RKO (cell line): Measurements from ENCODE around the gene RNASE7.
A peak's percentile ranks its signal among the peaks of the same experiment; 100 is the strongest.
"Not testable (repeated sequence)": the region's sequence is repeated elsewhere in the genome, so short reads cannot be mapped to it uniquely, and the experiment has no call there.

Experiments
- DNase-seq: peaks from one replicate; pipeline ENCODE4 v3.0.0-alpha.2; 2016; ENCODE audit warnings: low spot score

RNASE7 gene, protein sequence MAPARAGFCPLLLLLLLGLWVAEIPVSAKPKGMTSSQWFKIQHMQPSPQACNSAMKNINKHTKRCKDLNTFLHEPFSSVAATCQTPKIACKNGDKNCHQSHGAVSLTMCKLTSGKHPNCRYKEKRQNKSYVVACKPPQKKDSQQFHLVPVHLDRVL

DNA sequence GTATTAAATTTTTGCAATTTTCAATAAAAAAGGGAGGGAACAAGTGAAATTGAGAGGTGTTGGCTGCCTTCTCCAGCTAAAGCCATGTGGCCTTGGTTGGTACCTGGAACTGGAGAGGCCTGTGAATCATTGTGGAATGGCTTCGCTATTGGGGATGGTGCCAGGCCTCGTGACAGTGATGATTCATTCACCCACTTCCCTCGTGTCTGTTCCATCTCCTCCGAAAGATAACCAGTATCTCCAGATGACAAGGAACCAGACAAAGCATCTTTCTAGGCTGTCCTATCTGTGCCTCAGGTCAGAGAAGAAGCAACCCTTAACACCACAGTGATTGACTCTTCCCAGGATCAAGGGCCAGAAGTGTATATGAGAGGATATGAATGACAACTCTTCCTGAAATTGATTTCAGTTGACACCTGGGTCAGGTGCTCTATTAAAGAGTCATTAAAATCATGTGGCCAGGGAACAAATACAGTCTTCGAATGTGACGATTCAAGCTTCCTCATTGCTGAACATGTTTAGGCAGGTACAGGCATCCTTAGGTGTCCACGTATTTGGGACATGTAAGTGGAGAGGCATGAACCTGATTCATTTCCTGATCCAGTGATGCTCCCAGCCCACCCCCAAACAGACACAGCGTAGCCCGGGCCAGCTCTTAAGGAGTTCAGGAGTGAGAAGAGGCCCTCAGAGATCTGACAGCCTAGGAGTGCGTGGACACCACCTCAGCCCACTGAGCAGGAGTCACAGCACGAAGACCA lies at the start of gene RNASE7:
TSS of gene RNASE7 (plus strand) at position 687 of the 758 bp plus-strand sequence. CDS start 631 bp downstream, outside the sequence.
- DNase-seq = no peak

DNA sequence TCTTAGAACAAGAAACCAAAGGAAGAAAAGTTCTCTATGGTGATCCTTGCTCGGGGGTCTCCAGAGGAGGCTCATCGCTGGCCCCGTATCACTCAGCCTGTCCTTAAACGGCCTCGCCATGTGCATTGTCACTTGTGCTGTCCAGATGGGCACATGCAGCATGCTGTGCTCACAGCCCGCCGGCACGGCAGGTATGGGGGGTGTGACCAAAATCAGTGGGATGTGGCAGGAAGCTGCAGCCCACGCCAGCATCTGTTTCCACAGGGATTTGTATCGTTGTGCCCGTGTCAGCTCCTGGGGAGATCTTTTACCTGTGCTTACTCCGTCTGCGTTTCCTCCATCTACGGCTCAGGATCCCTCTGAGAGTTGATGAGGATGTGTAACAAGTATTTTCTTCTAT lies 45.6 kb upstream of the RNASE7 start:
- DNase-seq = no peak

DNA sequence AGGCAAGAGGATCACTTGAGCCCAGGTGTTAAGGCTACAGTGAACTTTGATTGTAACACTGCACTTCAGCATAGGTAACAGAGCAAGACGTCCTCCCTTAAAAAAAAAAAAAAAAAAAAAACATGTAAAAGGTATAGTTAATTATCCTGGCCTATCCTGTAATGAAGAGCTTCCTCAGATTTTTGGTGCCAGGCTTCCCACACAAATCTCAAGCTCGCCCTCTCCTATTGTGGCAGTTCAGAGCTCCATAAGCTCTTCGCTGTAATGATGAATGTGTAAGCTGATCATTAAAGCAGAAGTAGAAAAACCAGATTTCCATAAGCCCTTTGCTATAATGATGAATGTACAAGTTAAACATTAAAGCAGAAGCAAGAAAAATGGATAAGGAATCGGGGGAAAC lies 45.0 kb upstream of the RNASE7 start:
- no peak for DNase-seq

DNA sequence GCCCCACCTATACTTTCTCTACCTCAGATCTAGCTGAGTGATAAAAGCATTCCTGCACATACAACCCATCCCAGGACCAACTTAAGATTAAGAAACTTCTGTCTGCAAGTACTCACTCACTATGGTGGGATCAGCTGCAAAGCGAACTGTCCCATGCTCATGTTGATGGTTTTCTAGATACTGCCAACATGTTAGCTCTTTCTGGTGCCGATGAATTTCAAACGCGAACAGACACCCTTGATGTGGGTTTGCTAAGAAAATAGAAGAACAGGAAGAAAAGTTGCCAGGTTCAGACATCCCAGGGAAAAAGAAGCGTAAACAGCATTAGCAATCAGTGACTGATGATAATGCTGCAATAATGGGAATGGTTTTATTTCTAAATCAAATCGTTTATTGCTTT lies 44.6 kb upstream of the RNASE7 start:
- DNase-seq = no peak

DNA sequence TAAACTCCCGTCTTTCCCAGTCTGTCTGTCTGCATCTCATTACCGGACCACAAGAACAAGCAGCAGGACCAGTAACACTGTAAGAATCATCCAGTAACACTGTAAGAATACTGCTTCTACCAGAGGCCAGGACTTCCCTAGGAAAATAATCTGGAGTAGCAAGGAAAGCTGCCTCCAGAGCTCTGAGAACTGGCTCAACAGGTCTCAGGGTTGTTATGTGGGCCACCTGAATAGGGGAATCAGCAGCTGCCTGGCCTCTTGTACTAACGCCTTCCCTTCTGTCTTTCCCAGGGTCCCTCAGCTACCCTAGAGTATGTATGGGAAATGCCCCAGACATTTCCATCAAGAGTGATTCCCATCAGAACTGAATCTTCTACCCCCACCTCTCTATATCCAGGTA lies 44.0 kb upstream of the RNASE7 start:
- DNase-seq = no peak

DNA sequence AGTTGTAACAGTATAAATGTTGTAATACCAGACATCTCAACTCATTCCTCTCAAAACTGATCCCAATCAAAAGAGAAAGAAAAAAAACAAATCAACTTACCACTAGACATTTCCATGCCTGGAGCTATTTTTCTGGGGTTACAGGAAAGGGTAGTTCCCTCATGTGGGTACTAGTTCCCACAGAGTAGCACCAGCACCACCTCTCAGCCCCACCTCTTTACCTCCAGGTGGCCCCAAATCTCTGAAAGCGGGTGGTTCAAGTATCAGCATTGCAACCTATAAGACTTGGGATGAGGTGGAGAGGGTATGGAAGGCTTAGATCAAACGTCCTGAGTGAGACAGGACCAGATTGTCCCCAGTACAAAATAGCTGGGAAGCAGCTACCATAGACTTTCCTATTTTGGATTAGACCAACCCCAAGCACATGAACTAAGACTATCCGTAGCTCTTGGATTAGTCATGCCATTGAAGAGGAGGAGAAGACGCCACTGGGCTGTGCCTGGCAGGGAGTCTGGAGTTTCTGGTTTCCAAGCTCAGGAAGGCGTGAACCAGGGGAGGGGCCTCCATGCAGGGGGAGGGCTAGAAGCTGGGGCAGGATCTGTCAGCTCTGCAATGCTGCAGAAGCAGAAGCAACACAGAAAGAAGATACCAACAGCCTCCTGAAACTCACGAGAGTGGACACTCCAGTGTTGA lies 43.3 kb upstream of the RNASE7 start, which contains the start of gene SLC39A2:
TSS of gene SLC39A2 (plus strand) at position 620 of the 693 bp plus-strand sequence. CDS start 154 bp downstream, outside the sequence.
- DNase-seq = no peak

DNA sequence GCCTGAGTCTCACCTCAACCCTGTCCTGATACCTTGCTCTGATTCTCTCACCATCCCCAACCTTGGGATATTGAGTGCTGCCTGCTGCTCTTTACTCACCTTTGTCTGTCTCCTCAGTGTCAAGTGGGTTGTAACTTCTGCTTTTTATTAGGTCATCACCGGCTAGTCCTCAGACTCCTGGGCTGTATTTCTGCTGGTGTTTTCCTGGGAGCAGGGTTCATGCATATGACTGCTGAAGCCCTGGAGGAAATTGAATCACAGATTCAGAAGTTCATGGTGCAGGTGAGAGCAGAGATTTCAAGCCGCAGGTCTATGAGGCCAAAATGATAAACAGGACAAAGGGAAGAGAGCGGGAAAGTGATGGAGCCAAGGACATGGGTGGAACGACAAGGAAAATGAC lies 42.6 kb upstream of the RNASE7 start:
- DNase-seq = no peak

DNA sequence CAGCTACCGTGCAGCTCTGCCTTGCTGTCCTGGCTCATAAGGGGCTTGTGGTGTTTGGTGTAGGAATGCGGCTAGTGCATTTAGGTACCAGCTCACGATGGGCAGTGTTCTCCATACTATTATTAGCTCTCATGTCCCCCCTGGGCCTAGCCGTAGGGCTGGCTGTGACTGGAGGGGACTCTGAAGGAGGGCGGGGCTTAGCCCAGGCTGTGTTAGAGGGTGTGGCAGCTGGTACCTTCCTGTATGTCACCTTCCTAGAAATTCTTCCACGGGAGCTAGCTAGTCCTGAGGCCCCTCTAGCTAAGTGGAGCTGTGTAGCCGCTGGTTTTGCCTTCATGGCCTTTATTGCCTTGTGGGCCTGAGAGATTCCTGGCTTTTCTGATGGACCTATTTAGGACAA lies 40.9 kb upstream of the RNASE7 start:
- DNase-seq = no peak

DNA sequence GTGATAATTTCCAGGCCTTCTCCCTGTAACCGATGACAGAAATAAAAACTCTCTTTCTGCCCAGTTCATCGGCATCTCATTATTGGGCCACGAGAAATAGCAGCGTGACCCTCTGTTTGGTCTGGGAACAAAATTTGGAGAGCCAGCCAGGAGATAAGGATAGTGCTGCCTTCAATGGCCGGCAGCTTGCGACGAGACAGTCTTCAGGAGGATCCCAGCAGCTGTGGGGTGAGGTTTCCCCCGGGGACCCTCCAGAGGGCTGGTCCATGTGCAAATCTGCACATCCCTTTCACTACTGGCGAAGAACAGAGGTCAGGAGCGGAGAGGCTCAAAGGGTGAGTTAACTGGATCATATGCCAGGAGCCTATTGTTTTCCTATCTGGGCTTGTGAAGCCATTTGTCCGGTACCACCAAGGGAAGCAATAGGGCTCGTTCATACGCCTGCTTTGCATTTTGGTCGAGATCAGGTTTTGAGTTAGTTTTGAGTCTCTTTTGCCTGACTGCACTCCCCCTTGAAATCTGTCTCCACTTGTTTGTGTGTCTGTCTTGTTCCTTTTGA lies 38.3 kb upstream of the RNASE7 start:
- DNase-seq = no peak

DNA sequence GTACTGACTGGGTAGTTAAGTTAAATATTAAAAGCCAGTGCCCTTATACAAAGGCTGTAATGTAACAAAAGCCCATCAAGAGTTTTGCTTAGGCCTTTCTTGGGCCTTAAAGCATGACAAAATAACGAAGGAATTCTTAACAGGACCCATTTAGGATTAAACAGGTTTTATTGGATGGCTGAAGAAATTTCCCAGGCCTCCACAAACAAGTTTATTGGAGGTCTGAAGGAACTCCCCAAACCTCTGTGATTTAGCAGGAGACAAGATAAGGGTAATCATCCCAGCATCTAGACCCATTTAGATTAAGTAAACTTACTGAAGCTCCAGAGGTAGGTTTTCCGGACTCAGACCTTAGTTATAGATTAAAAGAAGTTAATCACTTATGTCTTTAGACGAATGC lies 32.4 kb upstream of the RNASE7 start:
- DNase-seq = not testable (repeated sequence)

DNA sequence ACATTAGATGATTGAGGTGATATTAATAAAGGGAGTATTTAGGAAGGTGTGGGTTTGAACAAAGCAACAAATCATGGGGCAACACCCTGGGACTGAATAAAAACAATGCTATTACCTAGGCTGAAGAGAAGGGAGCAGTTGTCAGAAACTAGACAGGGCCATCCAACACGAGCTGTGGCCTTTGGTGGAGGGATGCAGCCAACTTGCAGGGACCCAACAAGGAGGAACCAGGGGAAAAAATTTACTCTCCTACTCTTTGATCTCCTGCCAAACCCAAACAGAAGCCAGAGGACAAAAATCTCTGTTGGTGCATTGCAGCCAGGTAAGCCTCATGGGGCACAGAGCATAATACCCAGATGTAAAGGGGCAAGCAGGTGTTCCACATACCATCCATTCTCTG lies 31.0 kb upstream of the RNASE7 start:
- DNase-seq = no peak

DNA sequence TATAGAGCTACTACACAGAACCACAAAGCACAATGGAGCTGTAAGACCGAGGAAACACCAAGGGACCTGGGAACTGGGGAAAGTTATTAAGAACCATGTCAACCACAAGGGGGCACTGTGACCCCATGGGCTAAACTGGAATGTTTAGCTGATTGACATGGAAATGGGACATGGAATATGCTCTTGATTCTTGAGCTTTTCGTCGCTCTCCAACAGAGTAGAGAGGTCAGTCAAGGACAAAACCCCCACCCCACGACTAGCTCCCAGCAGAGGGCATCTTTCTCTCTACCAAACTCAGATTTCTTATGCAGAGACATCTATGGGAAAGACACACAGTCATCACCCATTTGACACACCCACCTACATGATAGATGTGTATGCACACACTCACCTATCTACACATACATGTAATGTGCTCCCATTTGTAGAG lies 27.4 kb upstream of the RNASE7 start:
- DNase-seq = peak; percentile 84

DNA sequence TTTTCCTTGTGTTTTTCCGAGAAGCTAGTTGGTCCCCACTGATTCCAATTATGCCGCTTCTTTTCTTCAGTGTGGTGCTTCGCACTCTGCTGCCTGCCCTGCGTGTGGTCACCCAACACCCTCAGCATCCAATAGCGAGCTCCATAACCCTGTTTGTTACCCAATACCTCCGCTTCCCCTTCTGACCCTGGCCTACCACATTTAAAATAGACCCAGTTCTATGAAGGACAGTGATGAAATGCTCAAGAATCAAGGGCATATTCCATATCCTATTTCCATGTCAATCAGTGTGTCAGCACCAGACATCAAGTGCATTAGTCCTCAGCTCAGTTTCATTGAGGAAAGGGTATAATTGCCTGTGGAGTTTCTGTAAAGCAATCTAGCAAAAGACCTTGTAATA lies 26.9 kb upstream of the RNASE7 start:
- DNase-seq = no peak

DNA sequence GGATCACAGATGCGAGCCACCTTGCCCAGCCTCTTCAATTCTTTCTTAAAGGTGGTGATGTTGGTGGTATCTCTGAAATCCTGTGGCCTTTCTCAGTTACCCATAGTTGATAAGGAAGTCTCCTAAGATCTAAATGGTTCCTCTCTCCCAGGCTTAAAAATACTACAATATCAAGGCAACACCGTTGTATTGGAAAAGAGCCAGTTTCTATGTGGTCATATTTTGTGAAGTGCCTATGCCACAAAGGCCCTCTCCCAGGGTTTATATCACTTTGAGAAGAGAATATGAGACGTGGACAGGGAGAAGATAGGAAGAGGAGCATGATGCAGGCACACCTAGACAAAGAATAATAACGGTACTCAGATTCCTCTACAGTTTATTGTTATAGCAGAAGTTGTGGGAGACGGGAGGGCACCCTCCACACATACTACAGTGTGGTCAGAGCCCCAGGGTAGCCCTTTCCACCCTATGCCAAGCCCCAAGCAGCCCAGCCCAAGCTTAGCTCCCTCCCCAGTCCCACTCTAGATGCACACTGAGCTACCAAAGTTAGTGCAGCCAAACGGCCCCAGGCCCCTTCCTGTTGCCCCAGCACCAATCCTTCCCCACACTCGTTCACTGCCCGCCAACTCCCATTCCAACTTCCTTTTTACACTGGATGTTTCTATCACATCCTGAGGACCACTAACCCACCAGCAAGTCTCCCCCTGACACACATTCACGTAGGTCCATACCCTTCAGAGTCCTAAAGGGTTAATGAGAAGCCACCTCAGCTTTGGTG lies 25.6 kb upstream of the RNASE7 start:
- DNase-seq = no peak

DNA sequence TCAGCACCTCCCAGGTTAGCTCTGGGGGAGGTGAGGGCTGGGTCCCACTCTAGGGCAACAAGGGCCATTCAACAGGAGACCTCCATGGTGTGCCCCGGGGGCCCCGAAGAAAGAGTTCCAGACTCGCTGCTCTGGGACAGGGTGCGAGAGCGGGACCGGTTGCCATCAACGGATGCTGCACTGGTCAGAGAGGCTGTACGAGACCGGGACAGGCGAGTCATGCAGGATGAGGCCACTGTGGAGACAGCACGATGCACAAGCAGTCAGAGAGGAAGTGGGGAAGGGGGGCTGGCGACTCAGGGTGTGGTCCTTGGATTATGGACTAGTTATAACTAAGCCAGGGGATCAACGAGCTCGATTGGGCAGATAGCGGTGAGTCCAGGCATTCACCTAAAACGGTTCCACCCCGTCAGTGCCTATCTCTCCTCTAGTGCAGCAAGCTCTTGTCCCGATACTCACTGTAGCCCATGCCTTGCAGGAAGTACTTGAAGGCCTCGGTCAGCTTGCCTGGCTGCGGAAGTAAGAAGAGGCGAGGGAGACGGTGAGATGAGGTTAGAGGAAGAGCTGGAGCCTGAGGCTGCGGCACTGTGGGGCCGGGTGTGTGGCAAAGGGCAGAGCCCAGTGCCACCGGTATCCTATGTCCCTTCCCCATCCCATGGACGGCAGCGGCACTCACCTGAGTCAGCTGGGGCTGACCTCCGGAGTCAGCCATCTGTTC lies 24.5 kb upstream of the RNASE7 start:
- DNase-seq = no peak

DNA sequence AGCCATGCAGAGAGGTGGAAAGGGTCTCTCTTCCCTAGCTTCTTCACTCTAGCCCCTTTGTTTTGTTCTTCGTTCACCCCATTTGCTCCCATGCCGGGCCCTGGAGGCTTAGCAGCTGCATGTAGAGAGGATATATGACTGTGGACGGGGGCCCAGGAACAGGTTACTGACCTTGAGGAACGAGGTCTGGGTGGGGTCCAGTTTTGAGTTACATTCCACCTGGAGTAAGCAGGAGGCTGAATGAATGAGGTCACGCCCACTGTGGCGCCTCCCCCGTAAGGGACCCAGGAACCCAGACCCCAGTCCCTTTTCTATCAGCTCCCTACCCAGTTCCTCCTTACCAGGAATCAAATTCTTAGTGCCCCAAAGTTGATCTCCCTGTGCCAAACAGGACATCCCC lies 23.9 kb upstream of the RNASE7 start:
- DNase-seq = no peak

DNA sequence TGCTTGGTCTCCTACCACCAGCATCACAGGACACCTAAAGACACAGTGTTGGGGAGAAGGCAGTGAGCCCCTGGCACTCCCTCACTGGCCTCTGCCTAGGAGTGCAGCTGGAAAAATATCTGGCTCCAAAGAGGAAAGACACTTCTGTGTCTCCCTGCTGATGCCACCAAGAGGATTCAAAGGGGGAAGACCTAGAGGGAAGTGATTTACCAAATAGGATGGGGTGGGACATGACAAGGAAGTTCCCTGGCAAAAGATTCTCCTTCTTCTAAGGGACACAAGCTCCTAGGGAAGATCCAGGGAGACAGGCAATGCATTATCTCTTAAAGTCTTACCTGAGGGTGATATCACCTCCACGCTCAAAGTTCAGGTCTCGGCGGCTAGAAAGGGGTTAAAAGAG lies 23.4 kb upstream of the RNASE7 start:
- no peak for DNase-seq

DNA sequence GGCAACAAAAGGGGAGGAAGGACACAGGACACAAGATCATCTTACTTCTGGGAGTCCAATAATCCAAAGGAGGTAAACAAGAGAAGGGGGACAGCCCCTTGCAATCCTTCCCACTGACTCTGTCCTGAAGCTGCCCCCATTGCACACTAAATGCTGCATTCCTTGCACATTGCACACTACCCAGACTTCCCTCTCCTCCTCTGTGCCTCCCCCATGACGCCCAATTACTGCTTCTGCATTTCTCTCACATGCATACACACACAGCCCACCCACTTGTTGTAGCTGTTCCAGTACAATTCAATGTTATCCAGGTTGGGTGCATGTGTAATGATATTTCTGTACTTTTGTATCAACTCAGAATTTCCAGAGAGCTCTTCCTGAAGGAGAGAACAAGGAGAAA lies 22.8 kb upstream of the RNASE7 start:
- no peak for DNase-seq

DNA sequence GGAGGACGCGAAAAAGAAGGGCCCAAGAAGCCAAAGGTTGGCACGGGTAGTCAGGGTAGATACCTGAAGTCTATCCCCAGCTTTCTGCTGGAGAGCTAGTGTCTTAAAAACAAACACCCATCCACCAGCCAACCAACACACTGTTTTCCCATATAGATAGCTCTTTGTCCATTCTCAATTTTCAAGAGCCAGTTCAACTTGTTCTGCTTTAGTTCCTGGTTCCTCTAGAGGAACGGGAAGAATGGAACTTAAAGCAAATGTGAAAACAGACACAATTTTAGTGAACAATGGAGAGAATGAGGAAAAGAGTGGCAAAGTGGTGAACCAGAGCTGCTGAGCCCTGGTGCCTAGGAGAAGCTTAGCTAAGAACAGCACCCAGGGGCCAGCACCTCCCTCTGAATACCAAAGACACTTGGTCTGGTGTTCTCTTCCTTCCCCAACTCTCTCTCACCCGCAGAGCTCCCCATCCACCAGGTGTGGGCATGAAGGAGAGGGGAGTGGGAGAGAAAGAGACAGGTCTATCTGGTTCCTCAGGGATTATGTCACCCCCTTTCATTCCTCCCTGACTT lies 21.1 kb upstream of the RNASE7 start:
- no peak for DNase-seq

DNA sequence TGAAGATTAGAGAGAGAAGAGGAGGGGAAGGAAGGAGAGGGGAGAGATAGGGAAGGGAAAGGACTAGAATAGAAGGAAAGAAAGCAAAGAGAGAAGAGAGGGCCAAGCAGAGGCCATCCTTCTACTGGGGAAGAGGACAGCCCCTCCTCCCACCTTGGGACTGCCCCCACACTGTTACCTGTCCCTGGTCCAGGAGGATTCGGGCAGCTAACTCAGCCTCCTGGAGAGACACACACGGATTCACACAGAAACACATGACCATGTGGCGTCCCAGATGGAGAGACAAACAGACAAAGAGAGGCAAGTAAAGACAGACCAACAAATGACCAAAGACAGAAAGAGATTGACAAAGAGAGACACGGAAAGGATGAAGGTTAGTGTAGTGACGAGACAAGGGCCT lies 19.5 kb upstream of the RNASE7 start:
- no peak for DNase-seq

DNA sequence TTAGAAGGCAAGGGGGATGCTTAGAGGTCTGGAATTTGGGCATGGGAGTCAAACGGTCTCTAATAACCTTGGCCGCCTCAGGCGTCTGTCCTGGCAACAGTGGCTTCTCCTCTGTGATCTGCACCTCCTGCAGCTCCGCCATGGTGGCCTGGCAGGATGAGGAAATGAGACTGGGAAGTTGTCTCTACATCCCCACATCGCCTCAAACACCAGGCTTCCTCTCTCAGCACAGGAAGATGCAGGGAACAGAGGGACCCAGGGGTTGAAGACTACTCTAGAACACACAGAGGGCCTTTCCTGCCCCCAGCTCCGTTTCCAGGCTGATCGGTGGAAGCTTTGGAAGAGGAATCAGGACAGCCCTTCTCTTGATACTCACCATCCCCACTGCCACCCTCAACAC lies 19.0 kb upstream of the RNASE7 start:
- DNase-seq = no peak
